Effector CD8-positive, alpha-beta T cell (primary cell): ENCODE results near the gene ZNF99.
"Not testable (repeated sequence)": the region's sequence is repeated elsewhere in the genome, so short reads cannot be mapped to it uniquely, and the experiment has no call there.

Source experiments
- DNase-seq: peaks from one replicate; lab custom pipeline; 2025; lab: John Stamatoyannopoulos, UW
- total RNA-seq, 4 experiments: gene quantifications; one replicate each; lab custom pipeline; 2026; lab: John Stamatoyannopoulos, UW

The ZNF99 gene
- 0 reads per million in 4 experiments for total RNA-seq

DNA sequence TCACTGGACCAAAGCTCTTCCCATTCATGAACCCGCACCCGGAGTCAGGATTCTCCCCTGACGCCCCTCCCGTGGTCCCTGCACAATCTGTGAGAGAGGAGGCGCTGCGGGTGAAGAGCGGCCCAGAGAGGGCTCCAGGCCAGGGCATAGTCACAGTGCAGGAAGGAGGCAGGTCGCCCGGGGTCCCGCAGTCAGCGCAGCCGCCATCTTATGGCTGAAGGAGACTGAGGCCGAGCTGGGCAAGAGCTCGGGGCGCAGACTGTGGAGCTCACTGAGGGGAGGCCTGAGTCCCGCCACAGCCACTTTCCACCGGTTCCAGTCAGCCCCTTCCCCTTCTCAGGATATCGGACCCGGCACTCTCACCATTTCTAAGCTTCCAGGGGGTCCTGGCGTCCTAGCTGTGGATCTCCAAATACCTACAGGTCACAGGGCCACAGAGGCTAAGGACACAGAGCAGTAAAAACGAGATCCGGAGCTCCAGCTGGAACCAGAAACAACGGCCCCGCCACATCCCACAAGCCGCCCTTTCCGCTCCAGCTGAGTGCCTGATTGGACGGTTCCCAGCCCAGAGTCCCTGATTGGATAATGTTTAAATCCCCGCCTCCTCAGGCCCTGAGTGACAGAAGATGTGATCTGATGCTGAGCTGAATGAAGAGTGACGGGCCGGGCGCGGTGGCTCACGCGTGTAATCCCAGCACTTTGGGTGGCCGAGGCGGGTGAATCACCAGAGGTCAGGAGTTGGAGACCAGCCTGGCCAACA, at the start of gene ZNF99:
TSS of gene ZNF99 (minus strand) at position 501 of the 760 bp plus-strand sequence. CDS start at position 366, 135 bp downstream.
- DNase-seq = no peak

GRCh38 chr19:22832031-22832762, 48.2 kb upstream of the ZNF99 start, which contains the start of gene ZNF723:
ZNF723 (plus strand) TSS chr19:22832291; CDS start chr19:22832380, 89 bp downstream.
- no peak for DNase-seq

DNA sequence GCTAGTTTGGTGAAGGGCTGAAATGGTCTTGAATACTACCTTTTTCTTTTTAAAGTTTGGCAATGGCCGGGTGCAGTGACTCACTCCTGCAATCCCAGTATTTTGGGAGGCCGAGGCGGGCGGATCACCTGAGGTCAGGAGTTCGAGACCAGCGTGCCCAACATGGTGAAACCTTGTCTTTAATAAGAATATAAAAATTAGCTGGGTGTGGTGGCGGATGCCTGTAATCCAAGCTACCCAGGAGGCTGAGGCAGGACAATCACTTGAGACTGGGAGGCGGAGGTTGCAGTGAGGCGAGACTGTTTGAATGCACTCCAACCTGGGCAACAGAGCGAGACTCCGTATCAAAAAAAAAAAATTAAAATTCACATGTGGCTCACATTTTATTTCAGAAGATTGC, 47.3 kb upstream of the ZNF99 start:
- DNase-seq = no peak

GRCh38 chr19:22814124-22814523, 30.2 kb upstream of the ZNF99 start:
- DNase-seq = no peak

- no peak for DNase-seq
Observed at GRCh38 chr19:22807061-22807835, 23.3 kb upstream of the ZNF99 start.

GRCh38 chr19:22806418-22806817, 22.5 kb upstream of the ZNF99 start:
- no peak for DNase-seq

DNA sequence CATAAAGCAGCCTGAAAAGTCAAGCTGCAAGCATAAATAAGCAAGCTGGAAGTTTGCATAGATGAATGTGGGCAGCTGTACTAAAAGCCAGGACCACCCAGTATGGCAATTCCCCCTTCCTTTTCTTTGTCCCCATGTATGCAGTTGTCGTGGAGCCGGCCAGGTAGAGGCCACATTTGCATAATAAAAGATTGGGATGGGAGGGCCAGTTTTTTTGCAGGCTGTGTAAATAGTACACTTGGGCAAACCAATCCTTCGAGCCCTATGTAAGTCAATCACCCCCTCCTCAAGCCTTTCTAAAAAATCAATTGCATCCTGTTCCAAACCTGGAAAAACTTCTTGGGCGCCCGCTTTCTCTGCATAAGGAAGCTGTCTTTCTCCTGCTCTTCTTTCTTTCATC, 13.1 kb upstream of the ZNF99 start:
- DNase-seq = no peak

GRCh38 chr19:22792863-22793262, 8.9 kb upstream of the ZNF99 start:
- DNase-seq = not testable (repeated sequence)

- no peak for DNase-seq
Observed at GRCh38 chr19:22735911-22736645, 47.9 kb downstream of the ZNF99 start.

GRCh38 chr19:22733691-22734090, 50.3 kb downstream of the ZNF99 start:
- DNase-seq = no peak

- DNase-seq = not testable (repeated sequence)
Observed at GRCh38 chr19:22728214-22728613, 55.7 kb downstream of the ZNF99 start.

- not testable (repeated sequence) for DNase-seq
Observed at GRCh38 chr19:22721533-22721932, 62.4 kb downstream of the ZNF99 start.

- no peak for DNase-seq
Observed at GRCh38 chr19:22708983-22709382, 75.0 kb downstream of the ZNF99 start.

DNA sequence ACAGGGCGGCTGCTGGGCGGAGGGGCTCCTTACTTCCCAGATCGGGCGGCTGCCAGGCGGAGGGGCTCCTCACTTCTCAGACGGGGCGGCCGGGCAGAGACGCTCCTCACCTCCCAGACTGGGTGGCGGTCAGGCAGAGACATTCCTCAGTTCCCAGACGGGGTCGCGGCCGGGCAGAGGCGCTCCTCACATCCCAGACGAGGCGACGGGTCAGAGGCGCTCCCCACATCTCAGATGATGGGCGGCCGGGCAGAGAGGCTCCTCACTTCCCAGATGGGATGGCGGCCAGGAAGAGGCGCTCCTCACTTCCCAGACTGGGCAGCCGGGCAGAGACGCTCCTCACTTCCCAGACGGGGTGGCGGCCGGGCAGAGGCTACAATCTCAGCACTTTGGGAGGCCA, 80.9 kb downstream of the ZNF99 start:
- DNase-seq = not testable (repeated sequence)

GRCh38 chr19:22702661-22703060, 81.3 kb downstream of the ZNF99 start:
- DNase-seq = not testable (repeated sequence)
